DMS79 treated with DMSO at 0.1 percent for 48 hours (cell line): ENCODE data around the gene TEX53.

Experiments used
- DNase-seq: peaks from one replicate; lab custom pipeline; 2025; lab: John Stamatoyannopoulos, UW

Gene TEX53

DNA sequence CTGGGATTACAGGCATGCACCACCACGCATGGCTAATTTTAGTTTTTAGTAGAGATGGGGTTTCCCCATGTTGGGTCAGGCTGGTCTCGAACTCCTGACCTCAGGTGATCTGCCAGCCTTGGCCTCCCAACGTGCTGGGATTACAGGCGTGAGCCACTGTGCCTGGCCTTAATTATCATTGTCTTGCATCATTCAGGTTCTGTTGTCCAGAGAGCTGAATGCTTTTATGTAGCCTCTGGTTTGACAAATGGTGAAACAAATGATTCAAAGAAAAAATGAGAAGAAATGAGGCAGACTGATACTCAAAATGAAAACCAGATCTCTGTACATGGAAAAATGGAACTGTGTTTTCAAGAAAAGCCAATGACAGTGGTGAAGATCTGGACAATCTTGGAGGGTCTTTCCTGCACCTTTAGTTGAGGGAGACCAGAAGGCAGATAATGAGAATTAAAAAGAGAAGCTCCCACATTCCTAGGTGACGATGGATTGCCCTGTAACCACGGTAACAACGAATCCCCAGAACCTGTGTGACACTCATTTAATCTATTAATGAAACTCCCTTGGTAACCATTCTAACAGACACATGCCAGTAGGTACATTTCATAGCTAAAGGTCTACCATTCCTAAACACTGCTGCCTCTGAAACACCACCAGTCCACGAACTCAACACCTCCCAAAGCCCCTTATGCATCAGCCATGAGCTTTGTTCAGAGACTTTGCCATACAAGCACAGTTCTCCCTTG lies 22.8 kb upstream of the TEX53 start:
- no peak for DNase-seq

- DNase-seq: no peak
Measured at GRCh38 chr9:114678795-114679194, 21.2 kb upstream of the TEX53 start.

- no peak for DNase-seq
Measured at GRCh38 chr9:114678130-114678529, 20.5 kb upstream of the TEX53 start.

DNA sequence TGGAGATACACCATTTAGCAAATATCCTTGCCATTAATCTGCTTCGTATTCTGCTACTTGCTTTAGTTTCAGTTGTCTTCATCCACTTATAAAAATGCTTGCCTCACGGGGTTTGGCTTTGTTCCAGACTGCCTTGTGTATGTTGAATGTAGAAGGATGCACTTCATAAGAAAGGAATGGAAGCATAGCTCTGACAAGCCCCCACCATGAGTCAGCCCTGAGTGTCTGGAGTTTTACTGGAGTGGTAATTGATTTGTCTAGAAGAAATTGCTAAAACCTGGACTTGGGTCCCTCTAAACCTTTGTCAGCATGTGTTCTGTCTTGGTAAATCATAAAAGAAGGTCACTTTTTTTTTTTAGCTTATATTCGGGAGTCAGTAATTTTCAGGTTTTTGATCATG lies 19.8 kb upstream of the TEX53 start:
- peak; percentile 99 for DNase-seq

DNA sequence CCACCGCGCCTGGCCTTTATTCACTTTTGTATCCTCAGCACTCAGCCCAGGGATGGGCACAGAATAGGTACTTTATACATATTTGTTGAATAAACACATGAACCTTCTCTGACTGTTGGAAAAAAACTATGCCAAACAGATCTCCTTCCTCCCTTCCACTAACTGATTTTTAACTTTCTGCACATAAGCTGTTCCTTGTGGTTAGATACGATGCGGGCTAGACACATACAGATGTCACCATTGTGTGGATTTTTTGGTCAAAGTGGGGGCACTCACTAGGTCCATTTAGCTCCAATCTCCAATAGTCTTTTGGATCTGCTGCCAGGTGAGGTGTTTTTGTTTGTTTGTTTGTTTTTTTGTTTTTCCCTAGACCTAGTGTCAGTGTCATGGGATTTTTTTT lies 19.3 kb upstream of the TEX53 start:
- DNase-seq: no peak

DNA sequence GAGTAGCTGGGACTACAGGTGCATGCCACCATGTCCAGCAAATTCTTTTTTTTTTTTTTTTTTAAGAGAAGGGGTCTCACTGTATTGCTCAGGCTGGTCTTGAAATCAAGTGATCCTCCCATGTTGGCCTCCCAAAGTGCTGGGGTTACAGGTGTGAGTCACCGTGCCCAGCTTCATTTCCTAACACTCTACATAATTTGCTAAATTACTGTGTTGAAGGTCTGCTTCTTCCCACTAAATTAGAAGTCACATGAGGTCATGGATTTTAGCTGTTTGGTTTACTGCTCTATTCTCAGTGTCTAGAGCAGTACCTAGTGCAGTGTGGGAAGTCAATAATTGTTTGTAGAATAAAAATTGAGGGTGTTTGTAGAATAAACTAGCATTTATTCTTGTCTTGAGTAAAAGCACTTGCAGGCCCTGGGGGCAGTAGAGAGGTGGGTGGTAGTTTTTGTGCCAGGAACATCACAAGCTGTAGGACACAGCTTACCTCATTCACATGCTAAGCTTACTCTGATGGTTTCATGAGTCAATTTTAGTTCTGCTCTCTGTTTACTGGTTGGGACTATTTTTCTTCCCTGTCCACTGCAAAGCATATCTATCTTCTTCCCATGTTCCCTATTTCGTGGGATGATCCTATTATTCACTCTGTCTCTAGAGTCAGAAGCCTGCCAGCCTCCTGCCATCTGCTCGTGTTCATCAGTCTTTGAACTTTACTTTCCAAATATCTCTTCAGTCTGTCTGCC lies 17.4 kb upstream of the TEX53 start:
- no peak for DNase-seq

- DNase-seq: no peak
Measured at GRCh38 chr9:114674076-114674797, 16.6 kb upstream of the TEX53 start.

- DNase-seq: peak; percentile 19
Measured at GRCh38 chr9:114671605-114672004, 14.0 kb upstream of the TEX53 start.

GRCh38 chr9:114669961-114670360 lies 12.4 kb upstream of the TEX53 start:
- no peak for DNase-seq

- DNase-seq: no peak
Measured at GRCh38 chr9:114668146-114668545, 10.5 kb upstream of the TEX53 start.

- DNase-seq: no peak
Measured at GRCh38 chr9:114666851-114667250, 9.2 kb upstream of the TEX53 start.

GRCh38 chr9:114666401-114666800 lies 8.8 kb upstream of the TEX53 start:
- DNase-seq: no peak

- no peak for DNase-seq
Measured at GRCh38 chr9:114664181-114664580, 6.6 kb upstream of the TEX53 start.

DNA sequence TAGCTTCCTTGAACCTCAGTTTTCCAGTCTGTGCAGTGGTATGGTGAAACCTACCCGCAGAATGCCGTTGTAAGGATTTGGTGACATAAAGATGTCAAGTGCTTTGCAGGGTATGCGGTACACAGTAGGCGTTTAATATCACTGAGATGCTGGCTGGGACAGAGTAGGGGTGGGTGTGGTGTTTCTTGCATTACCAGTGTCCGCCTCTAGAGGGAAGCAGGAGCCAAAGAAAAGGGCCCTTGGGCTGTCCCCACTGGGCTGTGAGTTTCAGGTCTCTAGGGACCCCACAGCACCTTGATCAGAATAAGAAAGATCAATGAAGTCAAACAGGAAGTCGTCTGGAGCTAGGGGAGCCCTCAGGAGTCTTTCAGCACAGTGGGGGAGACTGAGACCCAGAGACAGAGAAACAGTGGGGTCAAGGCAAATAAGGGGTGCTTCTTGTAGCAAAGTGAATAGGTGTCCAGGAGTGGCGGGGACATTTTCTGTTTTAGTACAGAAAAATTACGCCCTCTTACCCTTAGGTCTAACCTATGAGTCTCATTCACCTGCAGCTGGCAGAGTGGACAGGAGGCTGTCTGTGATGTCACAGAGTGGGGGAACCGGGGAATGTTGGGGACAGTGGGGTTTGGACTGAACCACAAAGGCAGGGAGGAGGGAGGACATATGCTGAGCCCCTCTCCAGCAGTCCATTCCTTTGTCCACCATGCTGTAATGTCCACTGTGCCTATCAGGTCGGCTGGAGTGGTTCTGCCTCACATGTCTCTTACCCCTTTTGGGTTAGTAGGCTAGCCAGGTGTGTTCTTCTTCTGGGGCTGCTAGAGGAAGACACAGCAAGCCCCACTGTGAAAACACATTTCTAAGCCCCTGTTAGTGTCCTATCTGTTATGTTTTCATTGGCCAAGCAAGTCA lies 4.7 kb upstream of the TEX53 start:
- peak; percentile 47 for DNase-seq

DNA sequence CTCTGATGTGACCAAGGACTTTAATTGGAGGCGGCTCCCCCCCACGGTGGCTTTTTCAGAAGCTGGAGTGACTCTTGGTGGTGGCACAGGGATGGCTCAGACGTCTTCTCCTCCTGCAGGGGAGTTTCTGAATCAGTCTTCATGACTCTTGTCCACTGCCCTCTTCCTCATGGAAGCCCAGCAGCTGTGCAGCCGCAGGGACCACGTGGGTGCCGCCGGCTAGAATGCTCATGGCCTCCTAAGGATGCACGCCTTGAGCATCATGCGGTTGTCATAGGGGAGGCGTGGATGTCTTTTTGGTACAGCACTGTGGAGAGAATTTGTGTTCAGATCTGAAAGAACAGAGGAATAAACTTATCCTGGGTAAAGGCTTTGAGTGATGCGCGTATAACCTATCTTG lies 1.3 kb downstream of the TEX53 start:
- no peak for DNase-seq

DNA sequence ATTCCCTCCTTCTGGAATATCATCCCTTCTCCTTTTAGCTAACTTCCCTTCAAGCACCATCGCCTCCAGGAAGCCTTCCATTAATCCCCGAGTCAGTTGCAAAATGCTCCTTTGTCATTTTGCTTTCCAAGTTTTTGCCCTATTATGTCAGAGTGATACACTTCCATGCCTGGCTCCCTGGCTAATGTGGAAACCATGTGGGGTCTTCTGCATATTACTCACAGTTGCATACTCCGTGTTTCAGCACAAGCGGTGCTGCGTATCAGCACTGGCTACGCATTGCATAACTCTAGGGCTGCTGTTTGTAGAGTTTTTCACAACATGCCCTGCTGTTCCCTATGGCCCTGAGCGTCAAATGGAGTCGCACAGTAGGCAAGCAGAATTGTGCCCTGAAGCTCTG lies 1.9 kb downstream of the TEX53 start:
- DNase-seq: no peak

GRCh38 chr9:114653556-114654159 lies 3.9 kb downstream of the TEX53 start:
- DNase-seq: peak; percentile 68

DNA sequence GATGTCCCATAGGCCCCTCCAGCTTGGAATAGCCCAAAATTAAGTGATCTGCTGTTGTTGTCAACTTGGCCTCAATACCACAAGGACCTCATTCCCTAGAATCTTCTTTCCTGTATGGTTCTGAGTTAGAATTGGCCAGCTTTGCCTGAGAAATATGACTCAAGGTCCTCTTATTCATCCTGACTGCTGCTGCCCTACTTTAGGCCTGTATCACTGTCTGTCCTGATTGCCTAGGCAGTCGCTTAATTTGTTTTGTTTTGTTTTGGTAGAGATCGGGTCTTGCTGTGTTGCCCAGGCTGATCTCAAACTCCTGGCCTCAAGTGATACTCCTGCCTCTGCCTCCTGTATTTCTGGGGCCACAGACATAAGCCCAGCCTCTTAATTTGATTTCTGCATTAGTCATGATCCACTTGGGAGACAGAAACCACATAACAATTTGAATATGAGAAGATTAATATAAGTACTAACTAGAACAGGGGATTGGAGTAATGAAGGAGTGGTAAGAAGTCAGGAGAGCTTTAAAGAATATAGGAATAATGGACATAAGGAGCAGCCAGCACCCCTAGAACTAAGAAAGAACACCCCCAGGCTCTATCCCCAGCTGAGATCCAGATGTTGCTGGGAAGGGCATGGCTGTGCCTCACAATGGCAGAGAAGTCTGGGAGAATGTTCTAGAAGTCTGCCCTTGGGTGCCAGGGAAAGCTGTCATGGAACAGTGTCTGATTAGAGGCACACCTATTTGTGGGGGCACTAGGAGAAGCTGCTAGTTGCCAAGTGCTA lies 4.6 kb downstream of the TEX53 start:
- no peak for DNase-seq

- no peak for DNase-seq
Measured at GRCh38 chr9:114643896-114644295, 13.7 kb downstream of the TEX53 start.

GRCh38 chr9:114643001-114643400 lies 14.6 kb downstream of the TEX53 start:
- no peak for DNase-seq

- DNase-seq: no peak
Measured at GRCh38 chr9:114641967-114642366, 15.6 kb downstream of the TEX53 start.
